ENCODE measurements around the gene CCDC178. TPM values are rescaled to one million over a fixed set of nuclear protein-coding genes. Genes with fewer than 3 reads are reported as not detected.

Gene CCDC178
- polyA plus RNA-seq, 1 donor: 0.36 TPM

- no peak for DNase-seq
- Histone ChIP-seq H3K4me1 (ENCODE audit: control insufficient read depth, insufficient read depth, low read length) (no peaks in the 10 kb centered on the region), H3K27ac (ENCODE audit: low read length) (no peak overlapping the region), H3K4me3 (ENCODE audit: low read length) (no peak overlapping the region), H3K9me3 (ENCODE audit: control insufficient read depth, low read depth, low read length) (no peaks in the 10 kb centered on the region), H3K36me3 (ENCODE audit: control insufficient read depth, insufficient read depth, low read length) (no peaks in the 10 kb centered on the region), H3K27me3 (ENCODE audit: control insufficient read depth, insufficient read depth, low read length) (no peaks in the 10 kb centered on the region)
Observed at GRCh38 chr18:33022370-33022769, 418.2 kb downstream of the CCDC178 start.

GRCh38 chr18:33020877-33021276 is 419.6 kb downstream of the CCDC178 start:
- H3K27me3 ChIP-seq (ENCODE audit: control insufficient read depth, insufficient read depth, low read length): no peaks in the 10 kb centered on the region
- DNase-seq: no peak
- WGBS (ENCODE audit: insufficient coverage, low lambda C conversion rate): 60% methylated on average over 1 of the region's 2 CpGs

GRCh38 chr18:33014060-33014796 is 426.3 kb downstream of the CCDC178 start:
- no peaks in the 10 kb centered on the region for H3K27me3 ChIP-seq (ENCODE audit: control insufficient read depth, insufficient read depth, low read length)
- H3K36me3 ChIP-seq (ENCODE audit: control insufficient read depth, insufficient read depth, low read length): no peaks in the 10 kb centered on the region
- peak in 1 of 2 donors; percentile 3 for DNase-seq
- 25% methylated on average over 2 of the region's 5 CpGs for WGBS (ENCODE audit: insufficient coverage, low lambda C conversion rate)
- no peak overlapping the region for H3K4me3 ChIP-seq (ENCODE audit: low read length)
- no peak overlapping the region for H3K27ac ChIP-seq (ENCODE audit: low read length)
- no peaks in the 10 kb centered on the region for H3K4me1 ChIP-seq (ENCODE audit: control insufficient read depth, insufficient read depth, low read length)
- H3K9me3 ChIP-seq (ENCODE audit: control insufficient read depth, low read depth, low read length): no peaks in the 10 kb centered on the region

More at GRCh38 chr18:33020877-33021276, 419.6 kb downstream of the CCDC178 start:
- H3K4me3 ChIP-seq (ENCODE audit: low read length): no peak overlapping the region
- H3K27ac ChIP-seq (ENCODE audit: low read length): no peak overlapping the region
- H3K9me3 ChIP-seq (ENCODE audit: control insufficient read depth, low read depth, low read length): no peaks in the 10 kb centered on the region
- H3K36me3 ChIP-seq (ENCODE audit: control insufficient read depth, insufficient read depth, low read length): no peaks in the 10 kb centered on the region
- no peaks in the 10 kb centered on the region for H3K4me1 ChIP-seq (ENCODE audit: control insufficient read depth, insufficient read depth, low read length)

- no peaks in the 10 kb centered on the region for H3K4me1 ChIP-seq (ENCODE audit: control insufficient read depth, insufficient read depth, low read length)
- H3K27me3 ChIP-seq (ENCODE audit: control insufficient read depth, insufficient read depth, low read length): no peaks in the 10 kb centered on the region
- H3K36me3 ChIP-seq (ENCODE audit: control insufficient read depth, insufficient read depth, low read length): no peaks in the 10 kb centered on the region
- no peak overlapping the region for H3K27ac ChIP-seq (ENCODE audit: low read length)
- WGBS (ENCODE audit: insufficient coverage, low lambda C conversion rate): 67% methylated on average over 1 of the region's 2 CpGs
- no peaks in the 10 kb centered on the region for H3K9me3 ChIP-seq (ENCODE audit: control insufficient read depth, low read depth, low read length)
- H3K4me3 ChIP-seq (ENCODE audit: low read length): no peak overlapping the region
- DNase-seq: no peak
Observed at GRCh38 chr18:33010149-33010548, 430.4 kb downstream of the CCDC178 start.

- H3K4me3 ChIP-seq (ENCODE audit: low read length): no peak overlapping the region
- H3K36me3 ChIP-seq (ENCODE audit: control insufficient read depth, insufficient read depth, low read length): no peaks in the 10 kb centered on the region
- H3K9me3 ChIP-seq (ENCODE audit: control insufficient read depth, low read depth, low read length): no peaks in the 10 kb centered on the region
- WGBS (ENCODE audit: insufficient coverage, low lambda C conversion rate): no CpG with 5 or more reads among the region's 1 CpG
- H3K27ac ChIP-seq (ENCODE audit: low read length): no peak overlapping the region
- no peaks in the 10 kb centered on the region for H3K27me3 ChIP-seq (ENCODE audit: control insufficient read depth, insufficient read depth, low read length)
- no peaks in the 10 kb centered on the region for H3K4me1 ChIP-seq (ENCODE audit: control insufficient read depth, insufficient read depth, low read length)
- no peak for DNase-seq
Observed at GRCh38 chr18:32998921-32999320, 441.6 kb downstream of the CCDC178 start.

GRCh38 chr18:32998285-32998684 is 442.2 kb downstream of the CCDC178 start:
- Histone ChIP-seq H3K27me3 (ENCODE audit: control insufficient read depth, insufficient read depth, low read length) (no peaks in the 10 kb centered on the region), H3K4me1 (ENCODE audit: control insufficient read depth, insufficient read depth, low read length) (no peaks in the 10 kb centered on the region), H3K36me3 (ENCODE audit: control insufficient read depth, insufficient read depth, low read length) (no peaks in the 10 kb centered on the region), H3K4me3 (ENCODE audit: low read length) (no peak overlapping the region), H3K9me3 (ENCODE audit: control insufficient read depth, low read depth, low read length) (no peaks in the 10 kb centered on the region), H3K27ac (ENCODE audit: low read length) (no peak overlapping the region)
- DNase-seq: no peak
- WGBS (ENCODE audit: insufficient coverage, low lambda C conversion rate): no CpG with 5 or more reads among the region's 3 CpGs

GRCh38 chr18:32983721-32984120 is 456.8 kb downstream of the CCDC178 start:
- H3K27me3 ChIP-seq (ENCODE audit: control insufficient read depth, insufficient read depth, low read length): no peaks in the 10 kb centered on the region
- no peaks in the 10 kb centered on the region for H3K9me3 ChIP-seq (ENCODE audit: control insufficient read depth, low read depth, low read length)
- WGBS (ENCODE audit: insufficient coverage, low lambda C conversion rate): no CpG with 5 or more reads among the region's 1 CpG

GRCh38 chr18:32980896-32981295 is 459.6 kb downstream of the CCDC178 start:
- H3K4me3 ChIP-seq (ENCODE audit: low read length): no peak overlapping the region
- WGBS (ENCODE audit: insufficient coverage, low lambda C conversion rate): 100% methylated on average over 1 of the region's 2 CpGs
- no peaks in the 10 kb centered on the region for H3K27me3 ChIP-seq (ENCODE audit: control insufficient read depth, insufficient read depth, low read length)
- H3K4me1 ChIP-seq (ENCODE audit: control insufficient read depth, insufficient read depth, low read length): no peaks in the 10 kb centered on the region
- no peak for DNase-seq
- H3K36me3 ChIP-seq (ENCODE audit: control insufficient read depth, insufficient read depth, low read length): no peaks in the 10 kb centered on the region
- H3K9me3 ChIP-seq (ENCODE audit: control insufficient read depth, low read depth, low read length): no peaks in the 10 kb centered on the region
- H3K27ac ChIP-seq (ENCODE audit: low read length): no peak overlapping the region

More at GRCh38 chr18:32983721-32984120, 456.8 kb downstream of the CCDC178 start:
- H3K27ac ChIP-seq (ENCODE audit: low read length): no peak overlapping the region
- no peaks in the 10 kb centered on the region for H3K36me3 ChIP-seq (ENCODE audit: control insufficient read depth, insufficient read depth, low read length)
- DNase-seq: no peak
- H3K4me1 ChIP-seq (ENCODE audit: control insufficient read depth, insufficient read depth, low read length): no peaks in the 10 kb centered on the region
- no peak overlapping the region for H3K4me3 ChIP-seq (ENCODE audit: low read length)

- Histone ChIP-seq H3K27ac (ENCODE audit: low read length) (no peak overlapping the region), H3K27me3 (ENCODE audit: control insufficient read depth, insufficient read depth, low read length) (no peaks in the 10 kb centered on the region), H3K36me3 (ENCODE audit: control insufficient read depth, insufficient read depth, low read length) (no peaks in the 10 kb centered on the region), H3K4me3 (ENCODE audit: low read length) (no peak overlapping the region), H3K4me1 (ENCODE audit: control insufficient read depth, insufficient read depth, low read length) (no peaks in the 10 kb centered on the region), H3K9me3 (ENCODE audit: control insufficient read depth, low read depth, low read length) (no peaks in the 10 kb centered on the region)
- no peak for DNase-seq
Observed at GRCh38 chr18:32975501-32975900, 465.0 kb downstream of the CCDC178 start.

GRCh38 chr18:32975163-32975436 is 465.4 kb downstream of the CCDC178 start:
- H3K4me1 ChIP-seq (ENCODE audit: control insufficient read depth, insufficient read depth, low read length): no peaks in the 10 kb centered on the region
- no peaks in the 10 kb centered on the region for H3K36me3 ChIP-seq (ENCODE audit: control insufficient read depth, insufficient read depth, low read length)
- no CpG with 5 or more reads among the region's 1 CpG for WGBS (ENCODE audit: insufficient coverage, low lambda C conversion rate)
- H3K27ac ChIP-seq (ENCODE audit: low read length): no peak overlapping the region
- no peaks in the 10 kb centered on the region for H3K27me3 ChIP-seq (ENCODE audit: control insufficient read depth, insufficient read depth, low read length)
- H3K9me3 ChIP-seq (ENCODE audit: control insufficient read depth, low read depth, low read length): no peaks in the 10 kb centered on the region
- DNase-seq: no peak
- H3K4me3 ChIP-seq (ENCODE audit: low read length): no peak overlapping the region

GRCh38 chr18:32974421-32975162 is 465.9 kb downstream of the CCDC178 start:
- Histone ChIP-seq H3K27ac (ENCODE audit: low read length) (no peak overlapping the region), H3K27me3 (ENCODE audit: control insufficient read depth, insufficient read depth, low read length) (no peaks in the 10 kb centered on the region), H3K9me3 (ENCODE audit: control insufficient read depth, low read depth, low read length) (no peaks in the 10 kb centered on the region), H3K36me3 (ENCODE audit: control insufficient read depth, insufficient read depth, low read length) (no peaks in the 10 kb centered on the region), H3K4me1 (ENCODE audit: control insufficient read depth, insufficient read depth, low read length) (no peaks in the 10 kb centered on the region), H3K4me3 (ENCODE audit: low read length) (no peak overlapping the region)
- WGBS (ENCODE audit: insufficient coverage, low lambda C conversion rate): 60% methylated on average over 1 of the region's 4 CpGs
- no peak for DNase-seq
